ENCODE data around the gene GMDS. TPM values are rescaled to one million over a fixed set of nuclear protein-coding genes. Genes with fewer than 3 reads are reported as not detected.

Gene GMDS
- total and polyA plus RNA-seq, 2 experiments from 2014 or later: 30.1 to 36.5 TPM

- H3K79me2 ChIP-seq (replicated peaks; ENCODE audit: insufficient read depth): no peaks in the 10 kb centered on the region
- no peak overlapping the region for H3K27ac Mint-ChIP-seq
- no peaks in the 10 kb centered on the region; the same call in 1 of the 2 replicates for H3K4me1 ChIP-seq (ENCODE audit: insufficient read depth)
- H3K4me2 ChIP-seq: no peak overlapping the region
- H3K9me3 Mint-ChIP-seq: no peaks in the 10 kb centered on the region
- no peak overlapping the region for H3K27ac ChIP-seq (ENCODE audit: low read depth)
- H3K4me3 Mint-ChIP-seq: no peak overlapping the region
- H3F3A ChIP-seq (replicated peaks; ENCODE audit: low read depth): no peaks in the 10 kb centered on the region
- no peaks in the 10 kb centered on the region for H3K9me2 ChIP-seq (ENCODE audit: insufficient read depth)
- no peaks in the 10 kb centered on the region for H3K27me3 ChIP-seq (ENCODE audit: insufficient read depth)
- H3K36me3 ChIP-seq (ENCODE audit: insufficient read depth): no peaks in the 10 kb centered on the region
- no peak overlapping the region for H2AFZ ChIP-seq
- no peaks in the 10 kb centered on the region for H3K36me3 Mint-ChIP-seq (ENCODE audit: low read depth)
- peaks cover 14% of the 10 kb centered on the region for H3K4me1 Mint-ChIP-seq
- H4K20me1 ChIP-seq (replicated peaks; ENCODE audit: insufficient read depth): no peaks in the 10 kb centered on the region
- peaks cover 1% of the 10 kb centered on the region for H3K27me3 Mint-ChIP-seq (ENCODE audit: insufficient read depth, low read depth, poor library complexity)
- no peak for DNase-seq (ENCODE audit: low spot score)
- TF ChIP-seq ZNF114 (CRISPR knock-in tag; IDR thresholded peaks at IDR 0.05): no peak
- no peak for TF ChIP-seq CREB1 (CRISPR knock-in tag; IDR thresholded peaks at IDR 0.05; ENCODE audit: low read depth)
- no peak overlapping the region for H3K4me3 ChIP-seq
- ATAC-seq: no peak
Observed at GRCh38 chr6:1941534-1941933, 303.9 kb downstream of the GMDS start.

GRCh38 chr6:1940381-1940780 is 305.0 kb downstream of the GMDS start:
- H3K27ac Mint-ChIP-seq: no peak overlapping the region
- H3F3A ChIP-seq (replicated peaks; ENCODE audit: low read depth): no peaks in the 10 kb centered on the region
- no peaks in the 10 kb centered on the region for H3K9me2 ChIP-seq (ENCODE audit: insufficient read depth)
- H3K27ac ChIP-seq (ENCODE audit: low read depth): no peak overlapping the region
- no peaks in the 10 kb centered on the region for H3K4me1 ChIP-seq (ENCODE audit: insufficient read depth)
- no peak overlapping the region for H3K4me3 ChIP-seq
- H3K9me3 Mint-ChIP-seq: no peaks in the 10 kb centered on the region
- no peak for ATAC-seq
- peaks cover 4% of the 10 kb centered on the region for H3K4me1 Mint-ChIP-seq
- H3K79me2 ChIP-seq (replicated peaks; ENCODE audit: insufficient read depth): no peaks in the 10 kb centered on the region
- H3K36me3 ChIP-seq (ENCODE audit: insufficient read depth): no peaks in the 10 kb centered on the region
- H4K20me1 ChIP-seq (replicated peaks; ENCODE audit: insufficient read depth): no peaks in the 10 kb centered on the region
- no peaks in the 10 kb centered on the region; the same call in 2 of the 3 replicates for H3K36me3 Mint-ChIP-seq (ENCODE audit: low read depth)
- no peak overlapping the region for H2AFZ ChIP-seq
- no peak overlapping the region for H3K4me2 ChIP-seq
- no peak overlapping the region for H3K4me3 Mint-ChIP-seq
- H3K27me3 ChIP-seq (ENCODE audit: insufficient read depth): no peaks in the 10 kb centered on the region
- no peak for DNase-seq (ENCODE audit: low spot score)
- H3K27me3 Mint-ChIP-seq (ENCODE audit: insufficient read depth, low read depth, poor library complexity): no peaks in the 10 kb centered on the region
- TF ChIP-seq NANOG (IDR thresholded peaks at IDR 0.05; ENCODE audit: borderline replicate concordance) (no peak), EZH2phosphoT487 (IDR thresholded peaks at IDR 0.05; ENCODE audit: unreplicated experiment) (no peak), POLR2AphosphoS5 (IDR thresholded peaks at IDR 0.05; ENCODE audit: low read depth) (no peak), STAT1 (IDR thresholded peaks at IDR 0.05; ENCODE audit: unreplicated experiment) (no peak), REST (IDR thresholded peaks at IDR 0.05; ENCODE audit: unreplicated experiment) (no peak), JUNB (IDR thresholded peaks at IDR 0.05; ENCODE audit: unreplicated experiment) (no peak), CTCF (conservative IDR thresholded peaks at IDR 0.05; ENCODE audit: low read depth in 2 of 2) (no peak), CREB1 (CRISPR knock-in tag; IDR thresholded peaks at IDR 0.05; ENCODE audit: low read depth) (no peak), ZNF114 (CRISPR knock-in tag; IDR thresholded peaks at IDR 0.05) (no peak), EZH2 (IDR thresholded peaks at IDR 0.05; ENCODE audit: low read depth, unreplicated experiment) (no peak), ZNF331 (CRISPR knock-in tag; IDR thresholded peaks at IDR 0.05; ENCODE audit: low read depth) (no peak), ETS1 (IDR thresholded peaks at IDR 0.05) (no peak)
